Neural progenitor cell (in vitro differentiated cells): ENCODE data around the gene ASPRV1. TPM values are rescaled to one million over a fixed set of nuclear protein-coding genes. Genes with fewer than 3 reads are reported as not detected.

Source experiments
- DNase-seq: peaks from one replicate; pipeline ENCODE4 v3.0.0-alpha.2; 2016; ENCODE audit warnings: low spot score
- H2AFZ ChIP-seq: fragments of 200-600 bp; sonication (generic); replicated peaks from 2 replicates; pipeline ENCODE4 v1.6.1; 2016; ENCODE audit warnings: antibody characterized with exemption
- H3F3A ChIP-seq: fragments of 200-600 bp; sonication (generic); 2 replicates; pipeline ENCODE4 v1.6.1; 2016; ENCODE audit warnings: antibody characterized with exemption, low read depth
- H3K27ac ChIP-seq: fragments of 200-600 bp; sonication (generic); 2 replicates; pipeline ENCODE4 v1.5.1; 2016; ENCODE audit warnings: mild to moderate bottlenecking
- H3K27me3 ChIP-seq: fragments of 200-600 bp; sonication (generic); 2 replicates; pipeline ENCODE4 v1.6.1; 2016; ENCODE audit warnings: mild to moderate bottlenecking, moderate library complexity
- H3K36me3 ChIP-seq: fragments of 200-600 bp; sonication (generic); 2 replicates; pipeline ENCODE4 v1.5.1; 2016
- H3K4me1 ChIP-seq: fragments of 200-600 bp; sonication (generic); 2 replicates; pipeline ENCODE4 v1.6.1; 2016; ENCODE audit warnings: mixed run types
- H3K4me2 ChIP-seq: fragments of 200-600 bp; sonication (generic); 2 replicates; pipeline ENCODE4 v1.6.1; 2016
- H3K4me3 ChIP-seq: fragments of 200-600 bp; sonication (generic); 2 replicates; pipeline ENCODE4 v1.5.1; 2016
- H3K79me2 ChIP-seq: fragments of 200-600 bp; sonication (generic); 2 replicates; pipeline ENCODE4 v1.6.1; 2016; ENCODE audit warnings: low read depth
- H3K9ac ChIP-seq: fragments of 200-600 bp; sonication (generic); 2 replicates; pipeline ENCODE4 v1.6.1; 2016
- H3K9me3 ChIP-seq: fragments of 200-600 bp; sonication (generic); 2 replicates; pipeline ENCODE4 v1.5.1; 2016; ENCODE audit warnings: low read depth
- H4K20me1 ChIP-seq: fragments of 200-600 bp; sonication (generic); 2 replicates; pipeline ENCODE4 v1.6.1; 2016; ENCODE audit warnings: low read depth
- H3K27ac Mint-ChIP-seq: 3 replicates; pipeline ENCODE4 v1.8.0; 2021; ENCODE audit warnings: mixed read lengths
- H3K27me3 Mint-ChIP-seq: 2 replicates; pipeline ENCODE4 v1.8.0; 2022; ENCODE audit warnings: low read depth, mild to moderate bottlenecking, inconsistent platforms, moderate library complexity, mixed read lengths; ENCODE audit not compliant: insufficient read depth
- H3K36me3 Mint-ChIP-seq: 3 replicates; pipeline ENCODE4 v1.8.0; 2021; ENCODE audit warnings: mixed read lengths
- H3K4me1 Mint-ChIP-seq: 3 replicates; pipeline ENCODE4 v1.8.0; 2021; ENCODE audit warnings: mixed read lengths
- H3K4me3 Mint-ChIP-seq: 3 replicates; pipeline ENCODE4 v1.8.0; 2021; ENCODE audit warnings: mild to moderate bottlenecking, moderate library complexity, mixed read lengths
- H3K9me3 Mint-ChIP-seq: 3 replicates; pipeline ENCODE4 v1.8.0; 2020; ENCODE audit warnings: mixed read lengths
- EZH2 ChIP-seq: fragments of 200-600 bp; sonication (generic); IDR thresholded peaks from 2 replicates; pipeline ENCODE4 v1.6.1; 2017; ENCODE audit warnings: antibody characterized with exemption, mild to moderate bottlenecking, moderate library complexity
- EZH2phosphoT487 ChIP-seq: fragments of 200-600 bp; sonication (generic); IDR thresholded peaks from 2 replicates; pipeline ENCODE4 v1.6.1; 2017; ENCODE audit warnings: antibody characterized with exemption
- total RNA-seq: library from RNA; depleted of rRNA; stranded (reverse); fragments of >200 nt; gene quantifications from 2 replicates; pipeline ENCODE4 v1.2.3, GENCODE V29; 2015; ENCODE audit warnings: low replicate concordance
- TF ChIP-seq, protein P1 (sequence below): fragments of 200-600 bp; sonication (generic); IDR thresholded peaks from 2 replicates; pipeline ENCODE4 v1.5.1; 2017; ENCODE audit warnings: antibody characterized with exemption, mild to moderate bottlenecking

Gene ASPRV1
- total RNA-seq, 1 donor from 2014 or later: 0.30 TPM

DNA sequence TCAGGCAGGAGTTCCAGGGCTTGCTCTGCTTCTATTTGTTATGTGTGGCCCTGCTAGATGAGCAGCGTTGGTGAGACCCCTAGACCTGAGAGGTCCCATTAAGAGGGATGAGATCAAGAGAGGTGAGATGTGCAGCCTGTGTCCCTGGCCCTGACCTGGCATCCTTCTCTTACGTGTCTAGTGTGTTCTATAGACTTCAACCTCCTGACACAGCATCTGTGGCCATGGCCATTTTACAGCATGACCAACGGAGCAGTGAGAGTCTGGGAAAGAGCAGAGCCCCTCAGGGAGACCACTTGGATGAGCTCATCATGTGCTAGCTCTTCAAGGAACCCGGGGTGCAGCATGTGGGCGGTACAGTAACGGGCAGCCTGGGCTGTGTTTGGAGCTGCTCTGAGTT lies 32.7 kb upstream of the ASPRV1 start:
- H3K27ac ChIP-seq: no peak overlapping the region
- H3K4me1 ChIP-seq: no peaks in the 10 kb centered on the region
- no peak for DNase-seq
- no peaks in the 10 kb centered on the region for H3K9me3 Mint-ChIP-seq
- peaks cover 5% of the 10 kb centered on the region for H3K4me1 Mint-ChIP-seq
- H3K9me3 ChIP-seq: no peaks in the 10 kb centered on the region
- no peaks in the 10 kb centered on the region for H3K79me2 ChIP-seq
- H3K36me3 ChIP-seq: no peaks in the 10 kb centered on the region
- H3K27me3 Mint-ChIP-seq: peaks cover 4% of the 10 kb centered on the region
- no peaks in the 10 kb centered on the region for H3F3A ChIP-seq
- H3K27ac Mint-ChIP-seq: no peak overlapping the region
- no peaks in the 10 kb centered on the region for H3K27me3 ChIP-seq
- H3K4me3 Mint-ChIP-seq: no peak overlapping the region
- H3K4me2 ChIP-seq: no peak overlapping the region
- no peaks in the 10 kb centered on the region for H4K20me1 ChIP-seq
- H2AFZ ChIP-seq: no peak overlapping the region
- peaks cover 13% of the 10 kb centered on the region for H3K36me3 Mint-ChIP-seq
- no peak overlapping the region for H3K9ac ChIP-seq
- TF ChIP-seq EZH2: no peak
- TF ChIP-seq, protein P1, sequence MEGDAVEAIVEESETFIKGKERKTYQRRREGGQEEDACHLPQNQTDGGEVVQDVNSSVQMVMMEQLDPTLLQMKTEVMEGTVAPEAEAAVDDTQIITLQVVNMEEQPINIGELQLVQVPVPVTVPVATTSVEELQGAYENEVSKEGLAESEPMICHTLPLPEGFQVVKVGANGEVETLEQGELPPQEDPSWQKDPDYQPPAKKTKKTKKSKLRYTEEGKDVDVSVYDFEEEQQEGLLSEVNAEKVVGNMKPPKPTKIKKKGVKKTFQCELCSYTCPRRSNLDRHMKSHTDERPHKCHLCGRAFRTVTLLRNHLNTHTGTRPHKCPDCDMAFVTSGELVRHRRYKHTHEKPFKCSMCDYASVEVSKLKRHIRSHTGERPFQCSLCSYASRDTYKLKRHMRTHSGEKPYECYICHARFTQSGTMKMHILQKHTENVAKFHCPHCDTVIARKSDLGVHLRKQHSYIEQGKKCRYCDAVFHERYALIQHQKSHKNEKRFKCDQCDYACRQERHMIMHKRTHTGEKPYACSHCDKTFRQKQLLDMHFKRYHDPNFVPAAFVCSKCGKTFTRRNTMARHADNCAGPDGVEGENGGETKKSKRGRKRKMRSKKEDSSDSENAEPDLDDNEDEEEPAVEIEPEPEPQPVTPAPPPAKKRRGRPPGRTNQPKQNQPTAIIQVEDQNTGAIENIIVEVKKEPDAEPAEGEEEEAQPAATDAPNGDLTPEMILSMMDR: no peak
- H3K4me3 ChIP-seq: no peak overlapping the region

DNA sequence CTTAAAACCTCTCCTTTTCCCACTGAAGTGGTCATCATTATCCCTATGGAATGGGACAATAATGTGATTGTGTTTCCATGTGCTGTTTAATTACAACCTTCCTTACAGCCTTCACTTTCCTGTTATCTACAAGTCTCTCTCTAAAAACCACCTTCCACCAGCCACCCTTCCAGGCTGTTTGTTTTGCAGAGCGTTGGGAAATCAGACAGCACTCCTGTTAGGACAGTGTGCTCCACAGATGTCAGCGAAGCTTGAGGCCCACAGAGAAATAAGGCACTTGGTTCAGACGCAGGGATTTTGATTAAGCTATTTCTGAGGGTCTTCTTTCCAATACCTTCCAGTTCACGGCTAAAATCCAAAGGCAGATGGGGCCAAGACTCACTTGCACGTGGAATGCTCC lies 32.3 kb upstream of the ASPRV1 start:
- H3K4me1 Mint-ChIP-seq: peaks cover 5% of the 10 kb centered on the region
- H3K9me3 Mint-ChIP-seq: no peaks in the 10 kb centered on the region
- Histone ChIP-seq H2AFZ (no peak overlapping the region), H3K36me3 (no peaks in the 10 kb centered on the region), H3K4me3 (no peak overlapping the region), H3K9me3 (no peaks in the 10 kb centered on the region), H3F3A (no peaks in the 10 kb centered on the region), H3K4me2 (no peak overlapping the region), H4K20me1 (no peaks in the 10 kb centered on the region), H3K9ac (no peak overlapping the region), H3K79me2 (no peaks in the 10 kb centered on the region), H3K4me1 (no peaks in the 10 kb centered on the region), H3K27me3 (no peaks in the 10 kb centered on the region), H3K27ac (no peak overlapping the region)
- no peak for TF ChIP-seq EZH2
- no peak for TF ChIP-seq EZH2phosphoT487
- TF ChIP-seq, protein P1: no peak
- H3K27me3 Mint-ChIP-seq: peaks cover 4% of the 10 kb centered on the region
- H3K27ac Mint-ChIP-seq: no peak overlapping the region
- no peak for DNase-seq
- H3K36me3 Mint-ChIP-seq: peaks cover 13% of the 10 kb centered on the region
- H3K4me3 Mint-ChIP-seq: no peak overlapping the region

DNA sequence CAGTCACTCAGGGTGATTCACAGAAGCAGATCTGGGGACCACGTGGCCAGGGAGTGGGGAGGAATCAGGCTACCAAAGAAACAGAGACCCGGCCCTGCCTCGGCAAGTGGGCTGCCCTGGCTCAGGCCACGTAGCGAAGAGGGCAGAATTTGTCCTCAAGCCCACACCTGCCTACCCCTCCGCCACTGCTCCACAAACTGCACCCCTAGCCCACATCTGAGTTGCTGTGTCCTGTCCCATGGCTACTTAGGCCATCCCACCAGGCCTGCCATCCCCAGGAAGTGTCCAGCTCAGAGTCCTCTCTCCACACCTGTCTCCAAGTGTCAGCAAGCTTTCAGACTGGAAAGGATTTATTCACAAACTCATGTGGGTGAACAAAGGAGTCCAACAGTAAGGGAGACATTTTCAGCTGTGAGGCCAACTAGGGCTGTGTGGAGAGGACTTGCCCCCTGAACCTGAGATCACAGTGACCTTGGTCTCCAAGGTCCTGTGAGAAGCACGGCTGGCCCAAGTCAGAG lies 31.7 kb upstream of the ASPRV1 start:
- no peaks in the 10 kb centered on the region for H3K9me3 ChIP-seq
- no peaks in the 10 kb centered on the region for H3K36me3 ChIP-seq
- no peak overlapping the region for H3K4me3 ChIP-seq

More for the DNA sequence above, 31.7 kb upstream of the ASPRV1 start:
- peaks cover 5% of the 10 kb centered on the region for H3K4me1 Mint-ChIP-seq
- no peaks in the 10 kb centered on the region for H3K79me2 ChIP-seq
- no peak overlapping the region for H3K4me3 Mint-ChIP-seq
- H3K27ac Mint-ChIP-seq: no peak overlapping the region
- H3K9me3 Mint-ChIP-seq: no peaks in the 10 kb centered on the region
- no peak overlapping the region for H3K27ac ChIP-seq
- no peaks in the 10 kb centered on the region for H3F3A ChIP-seq
- no peak for TF ChIP-seq EZH2
- no peak for TF ChIP-seq EZH2phosphoT487
- TF ChIP-seq, protein P1: no peak
- H3K27me3 Mint-ChIP-seq: peaks cover 4% of the 10 kb centered on the region
- H3K36me3 Mint-ChIP-seq: peaks cover 13% of the 10 kb centered on the region
- no peak overlapping the region for H3K9ac ChIP-seq
- no peaks in the 10 kb centered on the region for H4K20me1 ChIP-seq
- no peak overlapping the region for H3K4me2 ChIP-seq
- no peaks in the 10 kb centered on the region for H3K4me1 ChIP-seq
- no peaks in the 10 kb centered on the region for H3K27me3 ChIP-seq
- no peak for DNase-seq
- H2AFZ ChIP-seq: no peak overlapping the region
